SU-DHL-6 (cell line): ENCODE measurements around the gene CXXC5.

ENCODE experiments used
- CTCF ChIP-seq: fragments of 200-600 bp; sonication (generic); IDR thresholded peaks from one replicate; pipeline ENCODE4 v1.5.1; 2017; ENCODE audit warnings: antibody characterized with exemption, mild to moderate bottlenecking, low read length, moderate library complexity; ENCODE audit not compliant: insufficient read depth, poor library complexity, severe bottlenecking
- EZH2phosphoT487 ChIP-seq: fragments of 200-600 bp; sonication (generic), shearing (Covaris generic); conservative IDR thresholded peaks from 2 replicates; pipeline ENCODE4 v1.6.1; 2018; ENCODE audit warnings: mild to moderate bottlenecking, antibody characterized with exemption, low read length, moderate library complexity, mixed read lengths

DNA sequence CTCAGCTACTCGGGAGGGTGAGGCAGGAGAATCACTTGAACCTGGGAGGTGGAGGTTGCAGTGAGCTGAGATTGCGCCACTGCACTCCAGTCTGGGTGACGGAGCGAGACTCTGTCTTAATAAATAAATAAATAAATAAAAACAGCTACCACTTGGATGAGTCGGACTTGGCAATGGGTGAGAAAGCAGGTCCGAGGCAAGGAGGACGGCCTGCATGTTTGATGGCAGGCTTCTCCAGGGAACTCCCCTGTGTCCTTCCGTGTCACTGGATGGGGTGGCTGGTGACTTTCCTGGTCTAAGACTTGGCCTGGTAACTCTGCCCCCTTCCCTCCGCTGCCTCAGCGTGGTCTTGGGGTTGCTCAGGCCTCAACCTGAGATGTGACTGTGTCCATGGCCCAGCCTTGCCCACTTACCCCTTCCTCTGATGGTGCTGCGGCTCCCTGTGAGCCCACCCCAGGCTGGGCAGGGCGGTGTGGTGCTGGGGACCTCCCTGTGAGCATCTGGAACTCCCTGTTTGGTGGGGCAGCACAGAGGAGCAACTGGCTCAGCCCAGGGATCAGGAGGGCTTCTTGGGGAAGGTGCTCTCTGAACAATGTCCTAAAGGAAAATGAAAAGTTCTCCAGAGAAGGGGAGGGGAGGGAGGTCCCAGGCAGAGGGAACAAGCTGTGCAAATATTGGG is 85.0 kb downstream of the CXXC5 start:
- TF ChIP-seq CTCF (no peak), EZH2phosphoT487 (no peak)
